GM21367 (cell line): ENCODE results near the gene ZNF500.

Source experiments
- ATAC-seq: cut with Tn5 transposase; IDR thresholded peaks from one replicate; pipeline ENCODE4 v1.9.1; 2021; ENCODE audit not compliant: unreplicated experiment

Gene ZNF500

DNA sequence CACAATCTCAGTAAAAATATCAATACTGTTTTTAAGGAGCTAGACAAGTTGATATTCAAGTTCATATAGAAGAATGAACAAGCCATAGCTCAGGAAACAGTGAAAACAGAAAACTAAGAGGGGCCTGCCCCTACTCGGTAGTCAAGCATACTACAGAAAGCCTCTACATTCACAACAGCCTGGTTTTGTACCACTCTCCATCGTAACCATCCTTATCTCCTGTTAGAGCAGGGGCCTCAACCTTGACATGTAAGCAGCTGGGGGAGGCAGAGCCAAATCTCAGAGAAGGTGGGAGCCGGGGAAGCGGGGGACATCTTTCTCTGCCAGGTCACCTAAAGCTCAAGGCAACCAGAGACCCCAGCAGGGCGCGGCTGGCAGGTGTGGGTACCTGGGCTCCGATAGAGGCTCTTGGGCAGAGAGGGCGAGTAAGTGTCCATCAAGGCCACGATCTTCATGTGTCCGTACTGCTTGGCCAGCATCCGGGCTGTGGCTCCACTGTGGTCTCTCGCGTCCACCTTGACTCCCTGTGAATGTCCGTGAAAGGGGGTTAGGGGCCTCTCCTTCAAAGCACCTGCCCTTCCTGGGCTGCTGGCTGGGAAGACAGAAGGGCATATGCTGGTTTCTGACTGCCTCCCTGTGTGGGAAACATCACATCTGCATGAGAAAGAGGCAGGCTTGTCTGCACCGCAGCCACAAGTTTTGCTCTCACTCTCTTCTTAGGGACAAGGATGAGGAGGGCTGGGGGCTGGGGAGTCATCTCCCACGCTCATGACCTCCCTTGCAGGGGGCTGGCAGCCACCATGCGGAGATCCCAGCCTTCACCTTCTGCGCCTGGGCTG lies 53.1 kb downstream of the ZNF500 start:
- no peak for ATAC-seq

DNA sequence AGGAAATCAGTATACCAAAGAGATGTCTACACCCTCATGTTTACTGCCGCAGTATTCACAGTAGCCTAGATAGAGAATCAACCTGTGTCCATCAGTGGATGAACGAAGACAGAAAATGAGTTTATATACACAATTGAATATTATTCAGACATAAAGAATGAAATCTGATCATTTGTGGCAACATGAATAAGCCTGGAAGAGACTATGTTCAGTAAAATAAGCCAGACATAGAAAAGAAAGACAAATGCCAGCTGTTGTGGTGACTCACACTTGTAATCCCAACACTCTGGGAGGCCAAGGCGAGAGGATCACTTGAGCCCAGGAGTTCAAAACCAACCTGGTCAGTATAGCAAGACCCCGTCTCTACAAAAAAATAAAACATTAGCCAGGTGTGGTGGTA lies 57.5 kb downstream of the ZNF500 start:
- ATAC-seq = no peak

DNA sequence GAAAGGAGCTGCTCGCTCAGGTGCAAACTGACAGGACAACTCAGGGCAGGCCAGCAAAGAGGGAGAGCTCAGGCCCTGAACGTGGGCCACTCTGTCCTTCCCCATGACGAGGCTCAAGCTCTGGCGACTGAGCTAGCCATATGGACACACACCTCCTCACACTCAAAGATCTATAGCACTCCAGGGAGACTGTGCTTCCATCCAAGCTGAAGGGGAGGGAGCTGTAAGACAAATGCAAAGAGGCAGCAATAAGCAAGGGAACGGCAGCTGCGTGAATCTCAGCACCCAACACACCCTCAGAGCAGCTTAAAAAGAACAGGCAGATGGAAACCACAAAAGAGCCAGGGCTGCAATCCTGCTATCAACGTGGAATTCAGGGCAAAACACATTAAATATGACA lies 60.1 kb downstream of the ZNF500 start:
- ATAC-seq = no peak

DNA sequence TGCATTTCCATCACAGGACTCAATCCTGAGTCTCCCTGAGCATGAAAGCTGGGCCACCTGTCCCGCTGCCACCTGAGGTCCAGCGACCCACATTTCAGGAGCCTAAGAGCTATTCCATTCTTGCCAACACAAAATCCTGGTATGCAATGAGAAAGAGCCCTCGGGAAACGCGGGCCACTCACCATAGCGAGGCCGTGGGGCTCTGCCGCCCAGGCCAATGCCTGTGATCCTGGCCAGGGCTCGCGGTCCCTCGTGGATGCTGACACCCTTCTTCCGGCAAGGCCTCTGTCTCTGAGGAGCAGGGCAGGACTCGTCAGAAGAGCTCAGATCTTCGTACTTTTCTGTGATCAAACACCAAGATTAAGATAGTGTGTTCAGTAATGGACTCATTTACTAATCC lies 62.0 kb downstream of the ZNF500 start:
- no peak for ATAC-seq

DNA sequence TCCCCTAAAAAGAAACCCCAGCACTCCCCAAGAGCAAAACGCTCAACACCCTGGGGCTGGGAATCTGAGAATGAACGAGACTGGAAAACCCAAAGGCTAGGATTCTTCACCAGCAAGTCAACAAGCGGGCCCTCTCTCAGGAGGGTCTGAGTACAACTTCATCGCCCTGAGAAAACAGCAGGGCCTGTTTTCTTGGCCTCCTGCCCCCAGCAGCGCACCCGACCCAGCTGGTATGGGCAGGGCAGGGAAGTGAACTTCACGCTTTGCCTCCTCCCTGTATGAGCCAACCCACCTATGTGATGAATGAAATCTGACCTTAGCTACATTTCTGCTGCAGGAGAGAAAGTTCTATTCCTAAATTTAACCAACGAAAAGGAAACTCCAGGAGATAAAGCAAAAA lies 62.5 kb downstream of the ZNF500 start:
- no peak for ATAC-seq

DNA sequence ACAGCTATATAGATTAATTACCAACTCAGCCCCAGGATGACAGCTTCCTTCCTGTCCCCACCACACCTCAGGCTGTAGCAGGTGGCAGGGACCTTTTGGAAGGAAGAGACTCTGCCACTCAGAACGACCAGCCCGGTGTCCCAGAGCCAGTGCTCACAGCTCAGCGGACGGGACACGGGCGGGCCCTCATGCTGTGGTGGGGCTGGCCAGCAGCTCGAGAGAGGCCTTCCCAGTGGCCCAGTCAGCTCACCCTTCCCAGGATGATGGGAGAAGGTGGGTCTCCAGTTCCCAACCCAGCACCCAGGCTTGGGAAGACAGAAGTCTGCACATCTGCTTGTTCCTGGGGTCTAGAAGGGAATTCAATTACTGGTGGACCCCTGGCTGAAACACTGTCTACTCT lies 63.1 kb downstream of the ZNF500 start:
- no peak for ATAC-seq

DNA sequence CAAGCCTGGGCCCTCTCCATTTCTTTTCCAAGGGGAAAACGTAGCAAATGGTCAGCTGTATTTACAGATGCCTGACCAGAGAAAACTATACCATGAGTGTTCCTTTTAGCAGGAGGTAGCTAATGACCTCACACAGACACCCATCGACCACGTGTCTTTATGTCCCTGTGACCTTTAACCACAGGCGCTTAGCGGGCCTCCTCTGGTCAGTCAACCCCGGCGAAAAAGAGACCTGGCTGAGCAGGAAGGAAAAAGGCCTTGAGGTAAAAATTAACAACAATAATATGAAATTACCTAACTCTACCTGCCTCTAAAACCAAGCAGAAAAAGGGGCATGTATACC lies 64.5 kb downstream of the ZNF500 start:
- no peak for ATAC-seq

DNA sequence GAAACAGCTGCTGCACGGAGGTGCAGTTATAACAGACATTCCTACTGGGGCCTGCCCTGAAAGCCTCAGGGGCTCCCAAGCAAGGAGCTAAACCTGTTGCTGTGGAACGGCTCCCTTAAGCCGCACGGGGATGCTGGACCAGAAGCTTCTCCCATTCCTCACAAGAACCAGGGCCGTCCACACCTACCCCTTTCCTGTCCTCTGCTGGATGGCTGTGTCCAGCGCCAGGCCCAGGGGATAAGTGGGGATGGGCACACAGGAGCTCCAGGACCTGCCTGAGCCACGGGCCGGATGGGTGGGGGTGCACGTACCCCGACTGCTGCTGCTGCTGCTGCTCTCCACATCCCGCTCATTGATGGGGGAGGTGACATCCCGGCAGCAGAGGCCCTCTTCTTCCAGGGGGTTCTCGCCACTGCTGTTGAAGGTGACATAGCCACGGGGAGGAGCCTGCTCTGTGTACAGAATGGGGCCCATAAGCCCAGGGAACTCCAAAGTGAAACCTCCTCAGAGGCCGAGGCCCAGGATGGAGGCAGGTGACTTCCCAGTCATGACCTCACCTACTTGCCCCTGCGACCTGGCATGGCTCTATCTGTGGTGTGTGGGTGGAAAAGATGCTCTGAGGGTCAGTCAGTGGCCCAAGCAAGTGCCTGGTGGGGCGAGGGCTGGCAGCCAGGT lies 65.0 kb downstream of the ZNF500 start:
- no peak for ATAC-seq

DNA sequence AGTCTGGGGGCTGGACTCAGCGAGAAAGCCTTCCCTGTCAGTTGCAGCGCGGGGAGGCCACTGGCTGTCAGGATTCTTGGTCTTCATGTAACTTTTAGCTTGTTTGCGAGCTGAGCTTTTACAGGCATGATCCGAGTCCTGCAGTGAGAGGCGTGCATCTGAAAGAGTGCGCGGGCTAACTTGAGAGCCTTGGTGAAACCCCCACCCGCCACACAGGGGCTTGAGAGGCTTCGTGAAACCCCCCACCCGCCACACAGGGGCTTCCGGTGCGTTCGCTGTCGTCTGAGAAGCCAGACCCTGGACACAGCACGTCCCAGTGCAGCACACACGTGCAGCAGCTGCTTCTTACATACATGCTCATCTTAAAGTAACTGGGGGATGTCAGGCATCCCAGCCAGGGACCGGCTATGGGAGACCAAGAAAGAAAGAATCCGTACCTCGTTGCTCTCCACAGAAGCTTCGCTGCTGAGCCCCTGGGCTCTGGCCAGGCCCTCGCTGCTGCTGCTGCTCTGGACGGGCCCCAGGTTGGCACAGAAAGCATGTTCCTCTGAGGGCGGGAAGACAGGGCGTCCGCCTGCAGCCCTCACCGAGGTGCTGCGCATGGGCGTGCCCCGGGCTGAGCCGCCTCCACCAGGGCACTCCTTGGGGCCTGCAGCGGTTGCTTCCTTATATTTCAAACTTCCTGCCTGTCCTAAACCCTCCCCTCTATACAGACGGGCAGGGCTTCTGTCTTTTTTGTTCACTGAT lies 65.8 kb downstream of the ZNF500 start:
- ATAC-seq = no peak

DNA sequence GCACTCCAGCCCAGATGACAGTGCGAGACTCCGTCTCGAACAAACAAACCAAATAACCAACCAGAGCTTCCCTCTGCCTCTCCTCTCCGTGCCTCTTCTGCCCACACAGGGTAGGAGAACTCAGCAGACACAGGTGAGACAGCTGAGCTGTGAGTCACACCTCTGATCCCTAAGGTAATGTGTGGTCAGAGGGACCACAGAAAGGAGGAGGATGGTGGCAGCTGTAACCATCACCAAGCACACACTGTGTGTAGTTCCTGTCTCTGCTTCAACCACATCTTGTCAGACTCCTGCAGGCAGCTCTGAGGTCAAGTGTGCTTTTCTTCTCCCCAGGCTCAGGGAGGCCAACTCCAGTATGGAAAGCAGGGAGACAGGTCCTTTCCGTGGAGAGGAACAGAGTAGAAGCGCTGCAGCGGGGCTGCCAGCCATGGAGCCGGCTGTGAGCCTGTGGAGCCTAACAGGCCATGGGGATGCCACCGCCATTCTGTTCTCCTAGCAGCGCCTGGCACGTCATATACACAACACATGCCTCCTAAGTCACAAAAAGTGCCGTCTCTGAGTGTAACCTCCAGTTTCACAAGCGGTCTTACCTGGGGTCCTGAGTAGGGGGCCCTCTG lies 66.5 kb downstream of the ZNF500 start:
- ATAC-seq = no peak

DNA sequence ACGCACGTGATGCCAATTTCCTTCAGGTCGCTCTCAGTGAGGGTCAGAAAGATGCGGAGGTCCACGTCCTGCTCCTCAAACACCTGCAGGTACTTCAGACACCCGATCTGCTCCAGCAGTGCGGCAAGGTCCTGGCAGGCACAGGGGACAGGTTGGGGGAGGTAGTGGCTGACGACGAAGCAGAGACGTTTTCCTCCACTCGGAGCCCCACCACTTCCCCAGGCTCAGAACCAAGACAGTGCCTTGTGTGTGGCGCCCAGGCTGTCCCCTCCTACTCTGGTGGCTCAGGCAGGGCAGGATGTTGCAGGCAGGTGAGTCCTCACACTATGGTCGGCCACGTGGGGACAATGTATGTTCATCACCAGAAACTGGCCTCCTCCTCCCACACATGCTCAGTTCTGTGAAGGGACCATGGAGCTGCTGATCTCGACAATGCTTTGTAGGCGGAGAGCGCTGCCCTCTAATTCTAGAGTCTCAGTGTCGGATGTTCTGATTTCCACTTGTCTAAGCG lies 67.9 kb downstream of the ZNF500 start:
- ATAC-seq = no peak

DNA sequence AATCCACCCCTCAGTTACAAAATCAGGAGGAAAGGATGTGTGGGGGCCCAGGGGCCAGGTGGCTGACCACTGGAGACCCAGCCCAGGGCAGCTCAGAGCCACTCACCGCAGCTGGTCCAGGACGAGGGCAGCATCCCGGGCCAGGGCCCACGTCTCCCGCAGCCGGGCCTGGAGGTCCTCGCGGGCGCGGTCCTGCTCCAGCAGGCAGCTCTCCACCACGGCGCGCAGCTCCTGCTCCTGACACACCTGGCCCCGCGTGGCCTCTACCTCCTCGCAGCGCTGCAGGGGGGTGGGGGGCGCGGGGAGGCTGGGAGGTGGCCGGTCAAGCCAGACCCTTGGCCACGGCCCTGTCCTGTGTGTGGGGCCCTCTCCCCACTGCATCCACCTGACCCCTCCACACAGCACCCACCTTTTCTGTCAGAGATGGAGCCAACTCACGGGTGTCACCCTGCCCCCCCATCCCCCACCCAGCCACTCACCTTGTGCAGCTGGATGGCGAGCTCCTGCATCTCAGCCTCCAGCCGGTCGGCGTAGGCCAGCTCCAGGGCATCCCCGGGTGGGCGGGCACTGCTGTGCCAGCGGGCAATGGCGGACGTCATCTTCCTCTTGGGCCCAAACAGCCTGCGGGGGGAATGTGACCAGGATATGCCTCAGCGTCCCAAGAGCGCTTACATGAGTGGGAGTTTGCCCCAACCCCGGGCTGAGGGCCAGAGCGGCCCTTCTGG lies 68.5 kb downstream of the ZNF500 start:
- no peak for ATAC-seq
